ENCODE data around the gene USH1G.

- no peak for TF ChIP-seq CTCF (IDR thresholded peaks at IDR 0.05; ENCODE audit: low read depth, low read length)
- no peak for TF ChIP-seq MAX (IDR thresholded peaks at IDR 0.05; ENCODE audit: low read depth, low read length)
- no peak for TF ChIP-seq POLR2A (IDR thresholded peaks at IDR 0.05; ENCODE audit: extremely low read depth, insufficient read length)
Measured at GRCh38 chr17:74952431-74953133, 29.5 kb upstream of the USH1G start.
